NB4 (cell line): ENCODE measurements around the gene FASN.
"Not testable (repeated sequence)": the region's sequence is repeated elsewhere in the genome, so short reads cannot be mapped to it uniquely, and the experiment has no call there.

Experiments used
- MYC ChIP-seq: IDR thresholded peaks from 2 replicates; pipeline ENCODE4 v1.6.1; 2011; ENCODE audit warnings: low read depth, low read length
- POLR2A ChIP-seq: IDR thresholded peaks from 2 replicates; pipeline ENCODE4 v1.6.1; 2011; ENCODE audit warnings: mild to moderate bottlenecking; ENCODE audit not compliant: insufficient read length; ENCODE audit errors: extremely low read depth
- TF ChIP-seq, protein P1 (sequence below): IDR thresholded peaks from one replicate; pipeline ENCODE4 v1.5.1; 2012; ENCODE audit warnings: low read depth, low read length
- TF ChIP-seq, protein P2 (sequence below): IDR thresholded peaks from 2 replicates; pipeline ENCODE4 v1.6.1; 2011; ENCODE audit warnings: low read depth, low read length

DNA sequence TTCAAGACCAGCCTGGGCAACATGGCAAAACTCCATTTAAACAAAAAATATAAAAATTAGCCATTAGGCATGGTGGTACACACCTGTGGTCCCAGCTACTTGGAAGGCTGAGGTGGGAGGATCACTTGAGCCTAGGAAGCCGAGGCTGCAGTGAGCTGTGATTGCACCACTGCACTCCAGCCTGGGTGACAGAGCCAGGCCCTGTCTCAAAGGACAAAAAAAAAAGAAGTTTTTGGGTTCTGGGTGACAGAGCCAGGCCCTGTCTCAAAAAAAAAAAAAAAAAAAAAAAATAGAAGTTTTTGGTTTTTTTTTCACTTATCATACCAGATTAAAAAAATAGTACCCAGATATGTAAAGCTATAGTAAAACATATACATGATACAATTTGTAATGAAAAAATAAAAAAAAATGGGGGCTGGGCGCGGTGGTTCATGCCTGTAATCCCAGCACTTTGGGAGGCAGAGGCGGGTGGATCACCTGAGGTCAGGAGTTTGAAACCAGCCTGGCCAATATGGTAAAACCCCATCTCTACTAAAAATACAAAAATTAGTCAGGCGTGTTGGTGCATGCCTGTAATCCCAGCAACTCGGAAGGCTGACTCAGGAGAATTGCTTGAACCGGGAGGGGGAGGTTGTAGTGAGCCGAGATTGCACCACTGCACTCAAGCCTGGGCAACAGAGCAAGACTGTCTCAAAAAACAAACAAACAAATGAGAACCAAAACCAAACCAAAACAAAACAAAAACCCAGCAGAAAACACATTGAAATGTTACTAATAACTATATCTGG is 35.3 kb upstream of the FASN start:
- TF ChIP-seq, protein P1, sequence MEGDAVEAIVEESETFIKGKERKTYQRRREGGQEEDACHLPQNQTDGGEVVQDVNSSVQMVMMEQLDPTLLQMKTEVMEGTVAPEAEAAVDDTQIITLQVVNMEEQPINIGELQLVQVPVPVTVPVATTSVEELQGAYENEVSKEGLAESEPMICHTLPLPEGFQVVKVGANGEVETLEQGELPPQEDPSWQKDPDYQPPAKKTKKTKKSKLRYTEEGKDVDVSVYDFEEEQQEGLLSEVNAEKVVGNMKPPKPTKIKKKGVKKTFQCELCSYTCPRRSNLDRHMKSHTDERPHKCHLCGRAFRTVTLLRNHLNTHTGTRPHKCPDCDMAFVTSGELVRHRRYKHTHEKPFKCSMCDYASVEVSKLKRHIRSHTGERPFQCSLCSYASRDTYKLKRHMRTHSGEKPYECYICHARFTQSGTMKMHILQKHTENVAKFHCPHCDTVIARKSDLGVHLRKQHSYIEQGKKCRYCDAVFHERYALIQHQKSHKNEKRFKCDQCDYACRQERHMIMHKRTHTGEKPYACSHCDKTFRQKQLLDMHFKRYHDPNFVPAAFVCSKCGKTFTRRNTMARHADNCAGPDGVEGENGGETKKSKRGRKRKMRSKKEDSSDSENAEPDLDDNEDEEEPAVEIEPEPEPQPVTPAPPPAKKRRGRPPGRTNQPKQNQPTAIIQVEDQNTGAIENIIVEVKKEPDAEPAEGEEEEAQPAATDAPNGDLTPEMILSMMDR: not testable (repeated sequence)
- not testable (repeated sequence) for TF ChIP-seq POLR2A, MYC
- TF ChIP-seq, protein P2, sequence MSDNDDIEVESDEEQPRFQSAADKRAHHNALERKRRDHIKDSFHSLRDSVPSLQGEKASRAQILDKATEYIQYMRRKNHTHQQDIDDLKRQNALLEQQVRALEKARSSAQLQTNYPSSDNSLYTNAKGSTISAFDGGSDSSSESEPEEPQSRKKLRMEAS: not testable (repeated sequence)
